Astrocyte (in vitro differentiated cells and primary cell): ENCODE measurements around the gene YIF1A.

ENCODE experiments used
- CTCF ChIP-seq: IDR thresholded peaks from 2 replicates; pipeline ENCODE4 v1.5.1; 2011; ENCODE audit warnings: low read depth, mild to moderate bottlenecking, inconsistent platforms, low read length, moderate library complexity; ENCODE audit not compliant: insufficient read depth
- EZH2 ChIP-seq: IDR thresholded peaks from 2 replicates; pipeline ENCODE4 v1.6.1; 2012; ENCODE audit warnings: mild to moderate bottlenecking, low read length, inconsistent platforms; ENCODE audit not compliant: insufficient read depth

DNA sequence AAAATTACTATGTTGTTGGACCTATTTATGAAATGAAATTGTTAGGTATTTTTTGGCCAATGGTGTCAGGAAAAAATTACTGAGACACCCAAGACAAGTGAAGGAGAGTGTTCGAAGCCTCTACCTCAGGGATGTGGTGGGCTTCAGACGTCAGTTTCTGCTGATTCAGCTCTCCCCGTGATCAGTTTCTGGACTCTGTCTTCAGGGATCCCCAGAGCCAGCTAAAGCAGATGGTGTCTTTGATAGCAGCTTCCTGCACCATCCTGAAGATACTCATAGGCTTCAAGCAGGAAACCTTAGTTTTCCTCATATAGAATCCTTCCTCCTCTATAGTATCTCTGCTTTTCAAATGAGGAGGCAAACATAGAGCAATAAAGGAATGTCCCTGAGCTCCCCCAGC lies 20.5 kb upstream of the YIF1A start:
- TF ChIP-seq CTCF (no peak), EZH2 (no peak)
